Ovary (tissue), 3 donors: ENCODE results near the gene ADPGK.

ENCODE experiments used
- CTCF ChIP-seq, 3 donors: fragments of 450-650 bp in 2 of 3; fragments of 200-600 bp in 1 of 3; IDR thresholded peaks; one replicate each; pipeline versions ENCODE4 v1.5.1 to v1.8.0; 2016 to 2022; ENCODE audit warnings: antibody characterized with exemption in 3 of 3, mild to moderate bottlenecking in 1 of 3
- POLR2A ChIP-seq: fragments of 450-650 bp; IDR thresholded peaks from one replicate; pipeline ENCODE4 v1.6.1; 2017; ENCODE audit warnings: antibody characterized with exemption, mild to moderate bottlenecking, moderate library complexity
- donor health status: DM: no; HTN: no; CAD: no.

GRCh38 chr15:72783640-72784455 lies at the start of gene ADPGK:
- TF ChIP-seq CTCF (IDR thresholded peaks at IDR 0.05) (peak; percentile 31 to 60 (median 49)), POLR2A (peak; percentile 83)
